ENCODE data around the gene TTYH1.

Gene TTYH1

DNA sequence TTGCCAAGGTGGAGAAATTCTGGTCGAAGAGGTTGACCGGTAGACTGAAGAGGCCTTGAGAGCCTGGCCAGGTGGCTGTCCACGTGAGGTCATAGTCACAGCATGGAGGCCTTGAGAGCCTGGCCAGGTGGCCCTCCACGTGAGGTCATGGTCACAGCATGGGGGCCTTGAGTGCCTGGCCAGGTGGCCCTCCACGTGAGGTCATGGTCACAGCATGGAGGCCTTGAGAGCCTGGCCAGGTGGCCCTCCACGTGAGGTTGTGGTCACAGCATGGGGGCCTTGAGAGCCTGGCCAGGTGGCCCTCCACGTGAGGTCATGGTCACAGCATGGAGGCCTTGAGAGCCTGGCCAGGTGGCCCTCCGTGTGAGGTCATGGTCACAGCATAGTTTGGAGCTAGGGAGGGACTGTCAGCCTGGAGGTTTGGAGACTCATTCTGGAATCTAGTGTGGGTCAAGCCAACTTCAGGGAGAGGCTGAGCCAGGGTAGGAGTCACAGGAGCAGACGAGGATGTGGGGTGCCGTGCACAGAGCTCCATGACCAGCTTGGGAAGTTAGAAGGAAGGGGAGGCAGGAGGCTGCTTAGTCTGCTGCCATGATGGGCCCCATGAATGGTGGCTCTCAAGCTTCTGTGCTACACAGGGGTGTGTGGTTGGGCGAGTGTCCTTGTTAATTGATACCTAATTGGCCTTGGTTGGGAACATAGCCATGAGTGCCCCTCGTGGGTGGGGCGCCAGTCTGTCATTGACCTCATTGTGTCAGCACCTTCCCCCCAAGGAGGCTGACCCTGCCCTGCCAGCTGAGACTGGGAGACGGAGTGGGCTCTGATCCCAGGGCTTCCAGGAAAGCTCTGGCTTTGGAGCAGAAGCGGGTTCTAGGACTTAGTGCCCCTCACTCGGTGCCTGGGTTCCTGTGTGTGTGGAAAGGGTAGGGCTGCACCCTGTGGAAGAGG is 44.3 kb downstream of the TTYH1 start:
- Histone ChIP-seq H3K27me3 (ENCODE audit: insufficient read depth, poor library complexity, severe bottlenecking) (no peaks in the 10 kb centered on the region), H3K4me3 (replicated peaks; ENCODE audit: insufficient read depth, low read length) (no peak overlapping the region), H3K27ac (replicated peaks) (no peak overlapping the region)
- TF ChIP-seq SPI1 (IDR thresholded peaks at IDR 0.05; ENCODE audit: borderline replicate concordance, low read depth) (no peak), POLR2AphosphoS5 (IDR thresholded peaks at IDR 0.05; ENCODE audit: low read depth) (no peak; the same call in 1 of the 2 replicates), GABPA (IDR thresholded peaks at IDR 0.05; ENCODE audit: low read depth) (no peak)
- TF ChIP-seq, protein P1, sequence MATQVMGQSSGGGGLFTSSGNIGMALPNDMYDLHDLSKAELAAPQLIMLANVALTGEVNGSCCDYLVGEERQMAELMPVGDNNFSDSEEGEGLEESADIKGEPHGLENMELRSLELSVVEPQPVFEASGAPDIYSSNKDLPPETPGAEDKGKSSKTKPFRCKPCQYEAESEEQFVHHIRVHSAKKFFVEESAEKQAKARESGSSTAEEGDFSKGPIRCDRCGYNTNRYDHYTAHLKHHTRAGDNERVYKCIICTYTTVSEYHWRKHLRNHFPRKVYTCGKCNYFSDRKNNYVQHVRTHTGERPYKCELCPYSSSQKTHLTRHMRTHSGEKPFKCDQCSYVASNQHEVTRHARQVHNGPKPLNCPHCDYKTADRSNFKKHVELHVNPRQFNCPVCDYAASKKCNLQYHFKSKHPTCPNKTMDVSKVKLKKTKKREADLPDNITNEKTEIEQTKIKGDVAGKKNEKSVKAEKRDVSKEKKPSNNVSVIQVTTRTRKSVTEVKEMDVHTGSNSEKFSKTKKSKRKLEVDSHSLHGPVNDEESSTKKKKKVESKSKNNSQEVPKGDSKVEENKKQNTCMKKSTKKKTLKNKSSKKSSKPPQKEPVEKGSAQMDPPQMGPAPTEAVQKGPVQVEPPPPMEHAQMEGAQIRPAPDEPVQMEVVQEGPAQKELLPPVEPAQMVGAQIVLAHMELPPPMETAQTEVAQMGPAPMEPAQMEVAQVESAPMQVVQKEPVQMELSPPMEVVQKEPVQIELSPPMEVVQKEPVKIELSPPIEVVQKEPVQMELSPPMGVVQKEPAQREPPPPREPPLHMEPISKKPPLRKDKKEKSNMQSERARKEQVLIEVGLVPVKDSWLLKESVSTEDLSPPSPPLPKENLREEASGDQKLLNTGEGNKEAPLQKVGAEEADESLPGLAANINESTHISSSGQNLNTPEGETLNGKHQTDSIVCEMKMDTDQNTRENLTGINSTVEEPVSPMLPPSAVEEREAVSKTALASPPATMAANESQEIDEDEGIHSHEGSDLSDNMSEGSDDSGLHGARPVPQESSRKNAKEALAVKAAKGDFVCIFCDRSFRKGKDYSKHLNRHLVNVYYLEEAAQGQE (IDR thresholded peaks at IDR 0.05; ENCODE audit: insufficient replicate concordance, low read depth): no peak
- TF ChIP-seq, protein P2, sequence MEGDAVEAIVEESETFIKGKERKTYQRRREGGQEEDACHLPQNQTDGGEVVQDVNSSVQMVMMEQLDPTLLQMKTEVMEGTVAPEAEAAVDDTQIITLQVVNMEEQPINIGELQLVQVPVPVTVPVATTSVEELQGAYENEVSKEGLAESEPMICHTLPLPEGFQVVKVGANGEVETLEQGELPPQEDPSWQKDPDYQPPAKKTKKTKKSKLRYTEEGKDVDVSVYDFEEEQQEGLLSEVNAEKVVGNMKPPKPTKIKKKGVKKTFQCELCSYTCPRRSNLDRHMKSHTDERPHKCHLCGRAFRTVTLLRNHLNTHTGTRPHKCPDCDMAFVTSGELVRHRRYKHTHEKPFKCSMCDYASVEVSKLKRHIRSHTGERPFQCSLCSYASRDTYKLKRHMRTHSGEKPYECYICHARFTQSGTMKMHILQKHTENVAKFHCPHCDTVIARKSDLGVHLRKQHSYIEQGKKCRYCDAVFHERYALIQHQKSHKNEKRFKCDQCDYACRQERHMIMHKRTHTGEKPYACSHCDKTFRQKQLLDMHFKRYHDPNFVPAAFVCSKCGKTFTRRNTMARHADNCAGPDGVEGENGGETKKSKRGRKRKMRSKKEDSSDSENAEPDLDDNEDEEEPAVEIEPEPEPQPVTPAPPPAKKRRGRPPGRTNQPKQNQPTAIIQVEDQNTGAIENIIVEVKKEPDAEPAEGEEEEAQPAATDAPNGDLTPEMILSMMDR (IDR thresholded peaks at IDR 0.05; ENCODE audit: insufficient read depth, low read length): no peak
- DNase-seq (ENCODE audit: low read depth in 1 of 2, low spot score in 1 of 2): no peak

GRCh38 chr19:54460230-54461005 is 45.2 kb downstream of the TTYH1 start:
- H3K27me3 ChIP-seq (ENCODE audit: insufficient read depth, poor library complexity, severe bottlenecking): no peaks in the 10 kb centered on the region
- H3K27ac ChIP-seq (replicated peaks): no peak overlapping the region
- no peak for TF ChIP-seq GABPA (IDR thresholded peaks at IDR 0.05; ENCODE audit: low read depth)
- no peak for TF ChIP-seq SPI1 (IDR thresholded peaks at IDR 0.05; ENCODE audit: borderline replicate concordance, low read depth)
- TF ChIP-seq POLR2AphosphoS5 (IDR thresholded peaks at IDR 0.05; ENCODE audit: low read depth): no peak
- TF ChIP-seq, protein P2 (IDR thresholded peaks at IDR 0.05; ENCODE audit: insufficient read depth, low read length): no peak
- TF ChIP-seq, protein P1 (IDR thresholded peaks at IDR 0.05; ENCODE audit: insufficient replicate concordance, low read depth): no peak
- no peak for DNase-seq (ENCODE audit: low read depth in 1 of 2, low spot score in 1 of 2)
- H3K4me3 ChIP-seq (replicated peaks; ENCODE audit: insufficient read depth, low read length): no peak overlapping the region

DNA sequence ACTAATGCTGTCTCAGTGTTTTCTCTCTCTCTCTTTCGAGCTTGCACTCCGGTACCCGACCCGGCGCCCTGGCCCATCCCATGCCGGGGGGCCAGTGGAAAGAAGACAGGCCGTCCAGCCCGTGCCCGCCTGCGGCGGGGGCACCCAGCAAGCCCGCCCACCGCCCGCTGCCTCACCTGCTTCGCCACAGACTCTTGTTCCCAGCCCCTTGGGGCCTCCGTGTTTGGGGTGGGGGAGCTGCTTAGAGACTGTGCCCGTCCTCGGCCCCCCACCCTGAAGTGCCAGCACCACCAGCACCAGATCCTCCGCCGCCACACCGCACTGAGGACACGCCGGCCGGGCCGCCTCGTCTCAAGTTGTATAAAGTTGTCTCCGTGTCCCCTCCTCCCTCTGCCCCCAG is 45.9 kb downstream of the TTYH1 start:
- TF ChIP-seq POLR2AphosphoS5 (IDR thresholded peaks at IDR 0.05; ENCODE audit: low read depth): peak; percentile 14; the same call in 1 of the 2 replicates
- TF ChIP-seq, protein P2 (IDR thresholded peaks at IDR 0.05; ENCODE audit: insufficient read depth, low read length): no peak
- H3K27ac ChIP-seq (replicated peaks): no peak overlapping the region
- DNase-seq (ENCODE audit: low read depth in 1 of 2, low spot score in 1 of 2): no peak
- H3K4me3 ChIP-seq (replicated peaks; ENCODE audit: insufficient read depth, low read length): no peak overlapping the region
- H3K27me3 ChIP-seq (ENCODE audit: insufficient read depth, poor library complexity, severe bottlenecking): peaks cover 5% of the 10 kb centered on the region
